ENCODE results near the gene SEMA6A. TPM values are rescaled to one million over a fixed set of nuclear protein-coding genes. Genes with fewer than 3 reads are reported as not detected.

Gene SEMA6A
- total RNA-seq, 1 experiment from 2014 or later: 2.1 TPM

GRCh38 chr5:116455061-116455460 is 119.6 kb downstream of the SEMA6A start:
- DNase-seq (ENCODE audit: unreplicated experiment): no peak
- no peaks in the 10 kb centered on the region for H3K9me3 Mint-ChIP-seq (ENCODE audit: unreplicated experiment)
- intact Hi-C loops (cut with micrococcal nuclease): no loop called here
- CTCF ChIA-PET: no interaction called here
- POLR2A ChIA-PET: interaction anchor here (0.7 kb wide), 1 partner anchor 736 kb away, joined by 4 read pairs; no protein-coding TSS in a partner anchor
- H3K4me3 Mint-ChIP-seq (ENCODE audit: unreplicated experiment): no peak overlapping the region
- TF ChIP-seq CTCF (IDR thresholded peaks at IDR 0.05; ENCODE audit: unreplicated experiment): no peak
- no peaks in the 10 kb centered on the region for H3K4me1 Mint-ChIP-seq (ENCODE audit: insufficient read depth, unreplicated experiment)
- H3K27ac Mint-ChIP-seq (ENCODE audit: low read depth, unreplicated experiment): no peak overlapping the region
- no TSS peak for BruUV-seq (replicated peaks)
- no peaks in the 10 kb centered on the region for H3K27me3 Mint-ChIP-seq (ENCODE audit: insufficient read depth, unreplicated experiment)
- no peaks in the 10 kb centered on the region for H3K36me3 Mint-ChIP-seq (ENCODE audit: insufficient read depth, unreplicated experiment)

GRCh38 chr5:116454417-116454927 is 120.2 kb downstream of the SEMA6A start:
- POLR2A ChIA-PET: interaction anchor here (0.7 kb wide), 1 partner anchor 736 kb away, joined by 4 read pairs; no protein-coding TSS in a partner anchor
- no TSS peak for BruUV-seq (replicated peaks)
- no peaks in the 10 kb centered on the region for H3K4me1 Mint-ChIP-seq (ENCODE audit: insufficient read depth, unreplicated experiment)
- H3K9me3 Mint-ChIP-seq (ENCODE audit: unreplicated experiment): no peaks in the 10 kb centered on the region
- no peak overlapping the region for H3K27ac Mint-ChIP-seq (ENCODE audit: low read depth, unreplicated experiment)
- TF ChIP-seq CTCF (IDR thresholded peaks at IDR 0.05; ENCODE audit: unreplicated experiment): no peak
- no peaks in the 10 kb centered on the region for H3K27me3 Mint-ChIP-seq (ENCODE audit: insufficient read depth, unreplicated experiment)
- no peak overlapping the region for H3K4me3 Mint-ChIP-seq (ENCODE audit: unreplicated experiment)
- intact Hi-C loops (cut with micrococcal nuclease): no loop called here
- no peaks in the 10 kb centered on the region for H3K36me3 Mint-ChIP-seq (ENCODE audit: insufficient read depth, unreplicated experiment)
- DNase-seq (ENCODE audit: unreplicated experiment): no peak
- CTCF ChIA-PET: no interaction called here

- TF ChIP-seq CTCF (IDR thresholded peaks at IDR 0.05; ENCODE audit: unreplicated experiment): no peak
- Mint-ChIP-seq H3K4me1 (ENCODE audit: insufficient read depth, unreplicated experiment) (no peaks in the 10 kb centered on the region), H3K27me3 (ENCODE audit: insufficient read depth, unreplicated experiment) (no peaks in the 10 kb centered on the region), H3K27ac (ENCODE audit: low read depth, unreplicated experiment) (no peak overlapping the region), H3K36me3 (ENCODE audit: insufficient read depth, unreplicated experiment) (no peaks in the 10 kb centered on the region), H3K4me3 (ENCODE audit: unreplicated experiment) (no peak overlapping the region), H3K9me3 (ENCODE audit: unreplicated experiment) (no peaks in the 10 kb centered on the region)
- CTCF ChIA-PET: no interaction called here
- no TSS peak for BruUV-seq (replicated peaks)
- DNase-seq (ENCODE audit: unreplicated experiment): no peak
- POLR2A ChIA-PET: no interaction called here
- intact Hi-C loops (cut with micrococcal nuclease): no loop called here
These were observed 120.6 kb downstream of the SEMA6A start for GRCh38 chr5:116453988-116454411.

GRCh38 chr5:116452774-116453368 is 121.8 kb downstream of the SEMA6A start:
- intact Hi-C loops (cut with micrococcal nuclease): no loop called here

More at GRCh38 chr5:116452774-116453368, 121.8 kb downstream of the SEMA6A start:
- BruUV-seq (replicated peaks): no TSS peak
- Mint-ChIP-seq H3K4me3 (ENCODE audit: unreplicated experiment) (no peak overlapping the region), H3K27me3 (ENCODE audit: insufficient read depth, unreplicated experiment) (no peaks in the 10 kb centered on the region), H3K36me3 (ENCODE audit: insufficient read depth, unreplicated experiment) (no peaks in the 10 kb centered on the region), H3K9me3 (ENCODE audit: unreplicated experiment) (no peaks in the 10 kb centered on the region), H3K27ac (ENCODE audit: low read depth, unreplicated experiment) (no peak overlapping the region), H3K4me1 (ENCODE audit: insufficient read depth, unreplicated experiment) (no peaks in the 10 kb centered on the region)
- ChIA-PET CTCF (no interaction called here), POLR2A (no interaction called here)
- TF ChIP-seq CTCF (IDR thresholded peaks at IDR 0.05; ENCODE audit: unreplicated experiment): no peak
- no peak for DNase-seq (ENCODE audit: unreplicated experiment)

Data from MCF 10A (cell line).